C1 segment of cervical spinal cord (tissue), 14 donors: Measurements from ENCODE around the gene TADA2A.
"Not testable (repeated sequence)": the region's sequence is repeated elsewhere in the genome, so short reads cannot be mapped to it uniquely, and the experiment has no call there.

Experiments used
- DNase-seq, 14 donors: peaks; one replicate each; lab custom pipeline; 2025; lab: John Stamatoyannopoulos, UW

The TADA2A gene

GRCh38 chr17:37399265-37399803 lies 7.4 kb upstream of the TADA2A start:
- no peak for DNase-seq

- DNase-seq: no peak
These were observed 6.2 kb upstream of the TADA2A start for GRCh38 chr17:37400505-37400904.

GRCh38 chr17:37405522-37405921 lies 1.2 kb upstream of the TADA2A start:
- not testable (repeated sequence) for DNase-seq

GRCh38 chr17:37405955-37406634 lies 591 bp upstream of the TADA2A start:
- DNase-seq: peak in 2 of 14 donors; percentile 33 to 68

GRCh38 chr17:37408145-37408479 lies 1.4 kb downstream of the TADA2A start:
- DNase-seq: not testable (repeated sequence)

GRCh38 chr17:37410357-37410756 lies 3.7 kb downstream of the TADA2A start:
- DNase-seq: no peak

GRCh38 chr17:37413875-37414519 lies 7.3 kb downstream of the TADA2A start:
- DNase-seq: no peak

- DNase-seq: no peak
These were observed 11.2 kb downstream of the TADA2A start for GRCh38 chr17:37417852-37418251.

- no peak for DNase-seq
These were observed 16.4 kb downstream of the TADA2A start for GRCh38 chr17:37422971-37423625.

- DNase-seq: no peak
These were observed 18.6 kb downstream of the TADA2A start for GRCh38 chr17:37425268-37425667.

- DNase-seq: no peak
These were observed 22.4 kb downstream of the TADA2A start for GRCh38 chr17:37429039-37429438.

GRCh38 chr17:37429453-37429852 lies 22.8 kb downstream of the TADA2A start:
- no peak for DNase-seq

- DNase-seq: no peak
These were observed 23.5 kb downstream of the TADA2A start for GRCh38 chr17:37430051-37430627.

GRCh38 chr17:37432671-37433070 lies 26.0 kb downstream of the TADA2A start:
- DNase-seq: no peak

- DNase-seq: no peak
These were observed 31.5 kb downstream of the TADA2A start for GRCh38 chr17:37438141-37438540.

- DNase-seq: no peak
These were observed 33.7 kb downstream of the TADA2A start for GRCh38 chr17:37440424-37440823.

GRCh38 chr17:37441369-37442014 lies 34.8 kb downstream of the TADA2A start:
- not testable (repeated sequence) for DNase-seq

- DNase-seq: no peak
These were observed 39.3 kb downstream of the TADA2A start for GRCh38 chr17:37446027-37446426.

GRCh38 chr17:37447641-37448040 lies 41.0 kb downstream of the TADA2A start:
- no peak for DNase-seq

GRCh38 chr17:37450112-37450511 lies 43.4 kb downstream of the TADA2A start:
- DNase-seq: peak in 1 of 14 donors; percentile 57

GRCh38 chr17:37457801-37458200 lies 51.1 kb downstream of the TADA2A start:
- not testable (repeated sequence) for DNase-seq

- DNase-seq: no peak
These were observed 52.1 kb downstream of the TADA2A start for GRCh38 chr17:37458805-37459204.
